NCI-H1417 treated with DMSO at 0.1 percent for 48 hours (cell line): ENCODE results near the gene PTH1R.

Source experiments
- DNase-seq: peaks from one replicate; lab custom pipeline; 2025; lab: John Stamatoyannopoulos, UW

The PTH1R gene

DNA sequence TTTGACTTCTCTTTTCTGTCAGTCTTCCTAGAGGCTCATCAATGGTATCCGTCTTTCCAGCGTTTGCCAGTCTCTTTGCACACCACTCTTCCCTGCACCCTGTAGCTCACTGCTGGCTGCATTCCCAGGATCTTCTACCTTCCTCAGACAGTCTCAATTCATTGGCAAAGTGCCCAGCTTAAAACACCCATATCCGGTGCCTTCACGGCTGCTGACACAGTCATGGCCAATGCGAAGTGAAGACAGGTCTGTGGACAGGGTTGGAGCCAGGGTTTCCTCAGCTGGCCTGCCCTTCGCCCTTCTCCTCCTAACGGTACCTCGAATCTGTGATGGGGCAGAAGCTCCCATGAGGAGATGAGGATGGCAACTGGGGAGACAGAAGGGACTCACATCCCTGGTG lies 36.1 kb downstream of the PTH1R start:
- DNase-seq: no peak

DNA sequence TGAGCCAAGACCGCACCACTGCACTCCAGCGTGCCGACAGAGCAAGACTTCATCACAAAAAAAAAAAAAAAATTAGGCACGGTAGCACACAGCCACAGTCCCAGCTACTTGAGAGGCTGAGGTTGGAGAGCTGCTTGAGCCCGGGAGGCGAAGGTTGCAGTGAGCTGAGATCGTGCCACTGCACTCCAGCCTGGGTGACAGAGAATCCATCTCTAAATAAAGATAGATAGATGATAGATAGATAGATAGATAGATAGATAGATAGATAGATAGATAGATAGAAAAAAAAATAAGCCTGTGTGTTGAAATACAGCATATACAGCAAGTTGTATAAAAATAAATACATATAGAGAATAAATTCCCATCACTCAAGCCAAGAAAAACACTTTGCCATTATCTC lies 37.3 kb downstream of the PTH1R start:
- no peak for DNase-seq

DNA sequence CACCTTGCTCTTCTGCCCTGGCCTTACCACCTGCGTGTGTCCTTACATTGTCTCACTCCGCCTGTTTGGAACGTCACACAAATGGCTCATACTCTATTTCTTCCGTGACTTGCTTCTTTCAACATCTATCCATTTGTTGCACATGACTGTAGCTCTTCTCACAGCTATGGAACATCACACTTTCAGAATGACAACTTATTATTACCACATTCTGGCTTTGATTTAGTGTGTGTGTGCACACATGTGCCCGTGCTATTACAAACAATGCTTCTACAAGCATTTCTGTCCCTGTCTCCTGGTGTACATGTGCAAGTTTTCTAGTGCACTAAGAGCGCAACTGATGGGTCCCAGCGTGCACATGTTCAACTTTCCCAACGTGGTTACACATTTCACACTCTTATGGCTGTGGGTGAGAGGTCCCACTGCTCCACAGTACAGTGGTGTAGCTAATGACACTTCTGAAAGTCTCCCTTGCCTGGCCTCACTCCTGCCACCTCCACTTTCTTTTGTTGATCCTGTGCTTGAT lies 37.8 kb downstream of the PTH1R start:
- no peak for DNase-seq

DNA sequence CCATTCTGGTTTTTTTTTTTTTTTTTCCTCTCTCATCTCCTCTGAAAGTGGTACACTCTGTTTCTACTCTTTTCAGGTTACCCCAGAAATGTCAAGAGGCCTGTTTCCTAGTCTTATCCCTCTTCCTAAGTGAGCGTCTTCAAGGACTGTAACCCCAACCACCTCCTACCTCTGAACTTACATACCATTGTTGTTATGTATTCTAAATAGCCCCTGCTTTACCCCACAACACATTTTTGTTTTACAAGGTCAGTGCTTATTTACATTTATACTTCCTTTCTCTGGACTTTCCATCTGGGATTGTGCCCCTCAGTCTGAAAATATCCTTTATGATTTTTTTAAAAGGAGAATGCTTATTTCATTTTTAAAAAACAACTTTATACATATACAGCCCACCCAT lies 38.8 kb downstream of the PTH1R start:
- no peak for DNase-seq

DNA sequence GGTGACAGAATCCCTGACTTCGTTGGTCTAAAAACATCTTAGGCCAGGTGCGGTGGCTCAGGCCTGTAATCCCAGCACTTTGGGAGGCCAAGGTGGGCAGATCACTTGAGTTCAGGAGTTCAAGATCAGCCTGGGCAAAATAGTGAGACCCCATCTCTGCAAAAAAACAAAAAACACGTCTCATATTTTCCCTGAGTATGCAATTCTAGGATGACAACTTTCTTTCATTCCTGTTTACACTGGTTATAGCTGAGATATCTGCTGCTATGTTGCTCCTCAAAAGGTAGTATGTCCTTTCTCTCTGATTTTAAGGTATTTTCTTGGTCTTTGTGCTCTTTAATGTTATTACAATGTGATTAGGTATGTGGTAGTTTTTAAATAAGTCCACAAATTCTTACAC lies 39.3 kb downstream of the PTH1R start:
- DNase-seq: no peak

DNA sequence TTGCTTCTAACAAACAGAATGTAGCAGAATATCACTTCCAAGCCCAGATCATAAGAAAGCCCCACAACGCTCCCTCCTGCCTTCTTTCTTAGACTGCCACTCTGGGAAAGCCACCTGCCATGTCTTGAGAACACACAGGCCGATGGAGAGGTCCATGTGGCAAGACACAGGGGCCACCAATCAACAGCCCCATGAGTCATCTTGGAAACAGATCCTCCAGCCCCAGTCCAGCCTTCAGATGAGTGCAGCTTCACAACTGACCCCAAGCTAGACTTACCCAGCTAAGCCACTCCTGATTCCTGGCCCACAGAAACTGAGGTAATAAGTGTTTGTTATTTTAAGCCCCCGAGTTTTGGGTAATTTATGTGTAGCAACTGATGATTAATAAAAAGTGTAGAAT lies 39.7 kb downstream of the PTH1R start:
- no peak for DNase-seq

DNA sequence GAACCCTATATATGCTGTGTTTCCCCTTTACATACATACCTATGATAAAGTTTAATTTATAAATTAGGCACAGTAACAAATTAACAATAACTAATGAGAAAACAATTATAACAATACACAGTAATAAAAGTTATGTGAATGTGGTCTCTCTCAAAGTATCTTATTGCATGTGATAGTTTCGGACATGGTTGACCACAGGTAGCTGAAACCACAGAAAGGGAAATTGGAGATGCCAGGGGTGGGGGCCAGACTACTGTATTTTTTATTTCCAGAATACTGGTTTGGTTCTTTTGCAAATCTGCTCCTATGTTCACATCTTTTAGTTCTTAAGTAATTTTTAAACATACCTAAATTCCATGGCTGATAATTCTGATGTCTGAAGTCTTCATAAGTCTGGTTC lies 40.7 kb downstream of the PTH1R start:
- no peak for DNase-seq

DNA sequence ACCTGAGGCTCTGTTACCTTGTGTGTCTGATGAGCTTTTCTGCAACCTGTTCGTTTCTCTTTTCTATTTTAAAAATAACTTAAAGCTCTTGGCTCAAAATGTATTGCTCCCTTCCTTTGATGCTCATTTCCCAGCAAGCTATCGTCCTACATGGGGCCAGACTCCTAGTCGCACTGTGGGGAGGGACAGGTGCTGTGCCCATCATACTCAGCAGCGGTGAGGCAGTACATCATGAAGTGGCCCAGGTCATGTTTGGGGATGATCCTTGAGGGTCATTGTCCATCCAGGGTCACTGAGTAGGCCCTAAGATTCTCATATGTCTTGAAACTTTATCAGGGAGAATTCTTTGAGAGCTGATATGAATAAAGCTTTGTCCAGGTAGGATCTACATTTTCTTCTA lies 41.1 kb downstream of the PTH1R start:
- DNase-seq: no peak

DNA sequence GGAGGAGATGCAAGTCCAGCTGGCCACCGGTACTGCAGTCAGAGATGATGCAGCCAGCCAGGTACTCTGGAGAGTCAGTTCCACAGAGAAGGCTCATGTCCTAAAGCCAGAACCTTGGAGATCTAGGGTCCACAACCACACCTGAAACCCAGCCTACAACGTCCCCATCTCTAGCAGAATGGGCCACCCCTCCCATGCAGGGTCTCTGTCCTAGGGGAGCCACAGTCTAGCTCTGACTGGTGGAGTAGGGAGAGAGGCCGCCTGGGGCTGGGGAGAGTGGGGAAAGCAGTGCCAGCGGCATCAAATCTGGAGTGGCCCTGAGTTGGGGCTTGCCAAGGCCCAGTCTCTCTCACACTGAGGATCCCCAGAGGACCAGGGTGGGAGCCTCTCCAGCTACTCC lies 43.5 kb downstream of the PTH1R start:
- no peak for DNase-seq

DNA sequence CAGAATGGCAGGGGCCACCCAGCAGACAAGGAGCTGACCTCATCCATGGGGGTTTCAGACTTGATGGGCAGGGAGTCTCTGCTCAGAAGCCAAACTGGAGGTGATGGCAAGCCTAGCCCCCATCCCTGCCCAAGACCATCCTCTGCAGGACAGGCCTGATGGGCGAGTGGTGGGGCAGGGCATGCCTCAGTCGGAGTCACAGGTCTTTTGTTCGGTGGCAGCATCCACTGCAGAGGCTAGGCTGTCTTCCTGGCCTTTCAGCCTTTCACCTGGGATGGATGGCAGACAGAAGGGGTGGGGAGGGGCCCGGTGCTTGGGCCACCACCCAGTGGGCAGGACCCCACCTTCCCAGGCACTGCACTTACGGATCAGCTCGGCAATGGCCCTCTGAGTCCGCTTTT lies 44.4 kb downstream of the PTH1R start:
- DNase-seq: no peak

DNA sequence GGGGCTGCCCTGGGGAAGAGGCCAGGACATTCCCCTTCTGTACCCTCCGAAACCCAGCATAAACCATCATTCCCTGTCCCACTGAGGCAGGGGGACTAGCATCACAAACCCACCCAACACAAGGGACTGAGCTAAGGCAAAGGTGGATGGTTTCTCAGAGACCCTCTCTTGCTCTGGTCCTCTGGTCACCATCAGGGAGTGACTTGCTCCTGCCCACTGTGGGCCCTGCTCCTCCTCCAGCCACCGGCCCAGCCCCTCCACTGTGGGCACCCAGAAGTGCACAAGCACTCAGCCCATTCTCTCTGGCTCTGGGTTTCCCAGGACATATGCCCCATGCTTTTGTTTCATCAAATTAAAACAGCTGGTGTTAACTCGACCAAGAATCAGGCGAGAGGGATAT lies 44.9 kb downstream of the PTH1R start:
- no peak for DNase-seq

DNA sequence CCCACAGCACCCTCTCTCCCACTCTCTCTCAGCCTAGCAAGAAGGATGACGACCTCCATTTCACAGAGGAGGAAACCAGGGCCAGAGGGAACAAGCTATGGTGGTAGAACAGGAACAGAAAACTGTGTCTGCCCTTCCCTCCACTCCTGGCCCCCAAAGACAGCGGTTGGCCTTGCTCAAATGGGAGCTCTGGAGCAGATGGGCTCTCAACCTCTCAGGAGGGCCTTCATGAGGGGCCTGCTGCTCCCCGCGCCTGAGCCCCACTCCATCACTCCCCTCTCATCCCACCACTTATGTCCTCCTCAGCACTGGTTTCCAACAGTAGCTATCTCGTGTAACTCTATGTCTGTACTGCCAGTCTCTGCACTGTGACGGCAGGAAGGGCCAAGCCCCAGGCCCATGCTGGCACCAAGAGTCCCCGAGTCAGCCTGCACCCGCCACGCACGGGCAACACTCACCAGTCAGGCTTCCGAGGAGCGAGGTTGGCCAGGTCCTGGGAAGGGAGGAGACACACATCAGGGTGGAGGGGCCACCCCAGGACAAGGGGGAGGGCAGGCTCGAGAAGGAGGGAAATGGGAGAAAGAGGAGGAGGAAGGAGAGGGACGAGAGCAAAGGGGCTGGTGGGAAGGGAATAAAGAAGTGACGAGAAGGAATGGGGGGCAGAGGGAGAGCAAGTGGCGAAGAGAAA lies 45.5 kb downstream of the PTH1R start:
- no peak for DNase-seq

DNA sequence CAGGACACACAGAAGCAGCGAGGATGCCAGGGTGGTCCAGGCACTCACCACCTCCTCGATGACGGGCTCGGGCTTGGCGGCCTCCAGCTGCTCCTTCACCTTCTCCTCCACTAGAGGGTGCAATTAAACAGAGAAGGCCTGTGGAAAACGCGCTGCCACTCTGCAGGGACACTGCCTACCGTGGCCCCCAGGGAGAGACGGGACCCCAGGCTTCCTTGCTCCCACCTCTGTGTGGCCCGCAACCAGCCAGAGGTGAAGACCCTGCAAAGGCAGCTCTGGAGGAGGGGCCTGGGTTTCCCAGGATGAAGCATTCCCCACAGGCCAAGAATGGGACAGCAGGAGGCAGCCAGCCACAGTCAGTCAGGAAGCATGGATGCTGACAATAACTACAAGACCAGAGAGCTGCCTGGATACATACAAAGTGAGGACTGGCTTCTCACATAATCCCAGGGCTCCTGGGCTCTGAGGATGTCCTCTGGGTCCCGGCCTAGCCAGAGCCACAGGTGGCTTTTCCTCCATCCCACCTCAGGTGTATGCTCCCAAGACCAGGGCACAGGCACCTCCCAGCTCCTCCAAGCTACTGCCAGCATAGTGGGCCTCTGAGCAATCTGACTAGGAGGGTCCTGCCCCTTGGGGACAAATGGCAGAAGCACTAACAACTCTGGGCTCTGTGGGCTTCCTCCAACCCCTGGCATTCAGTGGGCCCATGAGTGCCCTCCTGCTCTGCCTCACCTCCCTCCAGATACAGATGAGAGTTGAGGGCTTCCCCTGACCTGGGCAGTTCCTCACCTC lies 46.2 kb downstream of the PTH1R start:
- no peak for DNase-seq

DNA sequence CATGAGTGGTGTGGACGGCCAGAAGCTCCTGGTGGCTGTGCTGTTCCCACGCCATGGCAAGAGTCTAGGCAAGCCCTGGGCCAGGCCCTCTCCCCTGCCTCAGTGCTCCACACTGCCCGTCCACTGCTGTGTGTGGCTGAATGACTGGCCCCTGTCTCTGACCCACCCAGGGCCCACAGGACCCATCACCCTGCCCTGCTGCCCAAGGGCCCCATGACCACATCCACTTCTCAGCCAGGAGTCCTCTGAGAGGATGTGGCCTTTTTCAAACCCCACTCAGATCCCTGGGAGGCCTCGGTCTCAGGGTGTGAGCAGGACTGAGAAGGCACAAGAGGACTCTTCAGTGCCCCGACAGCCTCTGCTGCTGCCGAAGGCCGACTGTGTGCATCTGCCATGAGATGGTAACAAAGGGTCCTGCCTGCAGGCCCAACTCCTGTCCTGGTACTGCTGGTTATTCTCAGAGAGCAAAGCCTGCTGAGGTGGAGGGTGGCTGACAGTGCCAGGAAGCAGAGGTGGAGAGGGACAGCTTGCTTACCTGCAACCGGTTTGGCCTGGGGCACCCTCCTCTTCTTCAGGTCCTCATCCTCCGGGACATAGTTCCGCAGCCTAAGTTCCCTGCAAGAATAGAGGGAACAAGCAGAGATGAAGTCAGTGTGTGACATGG lies 47.5 kb downstream of the PTH1R start:
- no peak for DNase-seq

DNA sequence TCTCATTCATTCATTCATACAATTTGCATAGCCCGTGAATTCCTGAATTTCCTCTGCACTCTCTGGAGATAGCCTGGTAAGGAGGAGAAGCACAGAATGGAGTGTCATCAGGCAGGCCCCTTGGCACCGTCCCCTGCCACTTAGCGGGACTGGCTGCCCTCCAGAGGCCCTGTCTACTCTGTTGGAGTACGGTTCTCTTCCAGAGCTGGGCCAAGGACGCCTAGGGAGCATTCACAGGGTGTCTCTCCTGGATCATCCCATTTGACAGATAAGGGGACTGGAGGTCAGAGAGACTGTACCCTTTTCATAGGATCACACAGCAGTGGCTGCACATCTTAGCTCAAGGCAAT lies 48.0 kb downstream of the PTH1R start:
- no peak for DNase-seq

DNA sequence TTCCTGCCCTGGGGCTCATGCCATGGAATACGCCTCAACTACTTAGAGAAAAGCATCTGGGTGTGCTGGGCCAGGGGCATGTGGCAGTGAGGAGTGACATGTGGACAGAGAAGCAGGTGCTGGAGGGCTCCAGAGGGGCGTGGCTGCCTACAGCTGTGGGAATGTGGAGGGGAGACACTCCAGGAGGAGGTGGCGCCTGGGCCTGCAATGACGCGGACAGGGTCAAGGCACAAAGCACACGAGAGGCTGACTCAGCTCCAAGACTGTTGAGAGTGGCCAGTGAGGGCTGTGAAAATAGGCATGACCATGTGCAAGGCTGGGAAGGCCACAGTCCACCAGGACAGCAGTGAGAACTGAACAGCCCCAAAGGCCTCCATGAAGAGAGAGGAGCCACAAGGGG lies 48.5 kb downstream of the PTH1R start:
- no peak for DNase-seq

DNA sequence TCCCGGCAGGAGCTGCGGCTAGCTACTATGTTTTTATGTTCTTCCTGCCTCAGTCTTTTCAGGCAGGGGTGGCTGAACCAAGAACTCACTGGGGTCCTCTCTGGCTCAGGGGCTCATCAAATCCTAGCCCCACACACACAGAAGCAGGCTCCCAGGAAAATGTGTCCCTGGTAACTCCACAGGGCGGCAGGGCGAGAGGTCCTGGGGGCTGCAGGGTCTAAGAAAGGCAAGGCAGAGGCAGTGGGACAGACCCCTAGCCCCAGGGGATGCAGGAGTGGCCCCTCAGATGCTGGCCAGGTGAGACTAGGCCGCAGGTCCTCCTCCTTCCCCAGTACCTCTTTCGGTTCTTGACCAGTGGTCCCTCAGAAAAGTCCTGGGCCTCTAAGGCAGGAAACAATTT lies 48.9 kb downstream of the PTH1R start:
- DNase-seq: no peak

DNA sequence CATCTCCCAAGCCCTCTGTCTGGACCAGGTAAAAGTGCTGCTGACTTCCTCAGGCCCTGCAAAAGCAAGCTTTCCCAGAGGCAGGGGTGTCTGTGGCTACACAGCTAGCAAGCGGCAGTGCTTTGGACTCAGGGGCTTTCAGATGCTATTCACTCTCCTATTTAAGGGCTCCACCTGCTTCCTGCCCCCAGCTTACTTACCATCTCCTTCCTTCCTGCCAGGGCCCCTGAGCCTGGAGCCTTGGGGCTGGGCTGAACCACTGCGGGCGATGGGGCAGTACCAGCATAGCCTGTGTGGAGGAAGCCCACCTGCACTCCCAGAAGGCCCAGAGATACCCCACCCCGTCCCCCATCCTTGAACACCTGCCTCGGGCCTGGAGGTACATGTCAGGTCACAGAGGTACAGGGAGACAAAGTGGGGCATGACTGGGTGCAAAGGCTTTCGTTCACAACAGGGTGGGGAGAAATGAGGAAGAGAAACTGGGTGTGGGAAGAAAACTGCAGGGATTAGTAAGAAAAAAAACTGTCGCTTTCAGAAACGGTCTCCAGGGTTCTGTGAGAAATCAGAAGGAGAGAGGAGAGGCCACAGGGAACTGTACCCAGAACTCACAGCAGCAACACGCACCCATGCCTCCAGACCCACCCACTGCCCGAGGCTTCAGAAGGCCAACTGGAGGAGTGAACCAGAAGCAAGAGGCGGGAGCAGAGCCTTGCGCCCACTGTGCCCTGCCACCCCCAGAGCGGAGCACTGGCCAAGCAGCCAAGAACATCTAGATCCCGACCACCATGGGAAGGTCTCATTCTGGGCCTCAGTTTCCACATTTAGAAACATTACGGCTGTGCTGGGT lies 49.6 kb downstream of the PTH1R start:
- DNase-seq: no peak

DNA sequence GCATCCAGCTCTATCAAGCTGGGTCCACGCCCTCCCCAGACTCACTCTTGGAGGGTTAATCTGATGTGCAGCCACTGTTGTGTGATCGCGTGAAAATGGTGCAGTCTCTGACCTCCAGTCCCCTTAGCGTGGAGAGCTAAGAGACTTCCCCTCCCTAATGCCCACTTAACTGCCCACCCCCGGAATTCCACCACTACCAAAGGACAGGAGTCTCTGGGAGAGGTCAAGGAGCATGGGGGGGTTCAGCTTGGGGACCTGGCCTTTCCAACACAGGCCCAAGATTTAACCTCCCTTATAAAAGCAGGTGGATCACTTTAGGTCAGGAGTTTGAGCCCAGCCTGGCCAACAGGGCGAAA lies 50.2 kb downstream of the PTH1R start:
- no peak for DNase-seq

DNA sequence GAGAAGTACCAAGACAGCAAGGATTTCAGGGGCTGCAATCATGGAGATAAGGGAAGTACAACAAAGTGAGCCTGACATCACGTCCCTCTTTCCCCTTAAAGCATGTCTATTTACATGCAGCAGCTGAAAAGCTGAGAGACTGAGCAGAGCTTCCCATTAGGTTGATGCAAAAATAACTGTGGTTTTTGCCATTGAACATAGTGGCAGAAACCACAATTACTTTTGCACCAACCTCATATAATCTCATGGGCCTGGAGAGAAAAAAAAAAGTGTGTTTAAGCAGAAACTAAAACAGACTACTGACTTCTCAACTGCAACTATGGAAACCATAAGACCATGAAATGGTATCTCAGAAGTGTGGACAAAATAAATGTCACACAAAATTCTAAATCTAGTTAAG lies 50.8 kb downstream of the PTH1R start:
- no peak for DNase-seq

DNA sequence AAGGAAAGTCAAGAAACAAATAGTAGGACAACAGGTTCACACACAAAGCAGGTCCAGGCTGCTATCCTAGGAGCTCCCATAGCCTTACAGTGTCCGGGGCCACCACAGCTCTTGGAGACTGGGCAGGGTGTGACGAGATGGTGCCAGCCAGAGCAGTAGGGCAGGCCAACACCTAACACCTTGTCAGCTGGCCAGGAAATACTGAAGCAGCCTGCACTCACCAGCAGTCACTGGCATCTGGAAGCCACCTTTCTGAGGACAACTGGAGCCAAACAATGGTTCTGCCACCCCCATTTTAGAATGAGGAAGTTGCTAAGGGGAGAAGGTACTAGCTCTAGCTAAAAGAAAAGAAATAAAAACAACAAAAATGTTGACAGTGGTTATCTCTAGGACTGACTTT lies 51.8 kb downstream of the PTH1R start:
- DNase-seq: no peak

DNA sequence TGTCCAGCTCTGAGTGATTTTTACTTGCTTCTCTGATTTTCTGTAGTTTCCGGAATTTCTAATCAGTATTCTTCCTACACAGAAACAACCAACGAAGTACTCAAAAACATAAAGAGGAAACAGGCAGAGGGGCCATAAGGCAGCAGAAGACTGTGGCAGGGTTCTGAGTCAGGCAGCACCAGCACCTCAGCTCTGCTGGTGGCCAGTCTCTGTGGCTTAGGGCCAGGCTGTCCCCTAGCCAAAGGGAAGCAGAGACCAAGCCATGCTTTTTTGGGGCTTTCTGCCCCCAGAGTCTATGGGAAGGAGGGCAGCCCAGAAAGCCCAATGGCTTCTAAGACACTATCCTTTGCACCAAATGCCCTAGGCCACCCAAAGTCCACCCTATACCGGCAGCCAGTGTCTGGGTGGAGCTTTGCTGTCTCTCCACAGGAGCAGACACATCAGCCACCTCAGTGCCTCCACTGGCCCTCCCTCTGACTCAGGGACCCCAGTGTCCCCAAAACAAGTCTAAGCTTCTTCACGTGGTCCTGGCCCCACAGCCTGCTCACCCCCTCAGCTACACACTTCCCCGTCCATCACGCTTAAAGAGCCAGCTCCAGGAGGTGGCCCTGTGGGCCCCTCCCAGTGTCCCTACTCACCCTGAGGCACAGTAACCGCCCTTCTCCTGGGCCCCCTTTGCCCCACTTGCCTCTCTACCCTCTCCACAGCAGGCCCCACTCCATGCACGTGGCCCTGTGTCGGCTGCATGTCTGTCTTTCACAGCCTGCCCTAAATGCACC lies 52.8 kb downstream of the PTH1R start:
- no peak for DNase-seq
